Activated T-cell treated with anti-CD3 and anti-CD28 coated beads, Interleukin-2, amount 50 U/mL, for 72 hours (primary cell): ENCODE measurements around the gene DNAH9. TPM values are rescaled to one million over a fixed set of nuclear protein-coding genes. Genes with fewer than 3 reads are reported as not detected.

Experiments
- ATAC-seq, 2 donors: fragments of 150-1000 bp; cut with Tn5 transposase; replicated peaks in 1 of 2; 2 replicates each; pipeline ENCODE4 v1.10.0; 2021; ENCODE audit warnings: moderate library complexity in 2 of 2, mild to moderate bottlenecking in 1 of 2
- DNase-seq, 2 donors: peaks; one replicate each; pipeline ENCODE4 v3.0.0; 2021 to 2022; ENCODE audit warnings: mixed read lengths in 1 of 2
- H3K27ac Mint-ChIP-seq: one replicate; pipeline ENCODE4 v1.8.0; 2022; ENCODE audit warnings: mild to moderate bottlenecking, moderate library complexity, mixed read lengths
- H3K27me3 Mint-ChIP-seq: one replicate; pipeline ENCODE4 v1.8.0; 2022; ENCODE audit warnings: low read depth, mixed read lengths
- H3K36me3 Mint-ChIP-seq, 2 donors: one replicate each; pipeline ENCODE4 v1.8.0; 2022; ENCODE audit warnings: mixed read lengths in 2 of 2, mild to moderate bottlenecking in 1 of 2; ENCODE audit not compliant: insufficient read depth in 2 of 2
- H3K4me1 Mint-ChIP-seq: one replicate; pipeline ENCODE4 v1.8.0; 2022; ENCODE audit warnings: low read depth, mixed read lengths
- H3K4me3 Mint-ChIP-seq, 2 donors: one replicate each; pipeline ENCODE4 v1.8.0; 2022; ENCODE audit warnings: mild to moderate bottlenecking in 2 of 2, mixed read lengths in 2 of 2, moderate library complexity in 2 of 2
- H3K9me3 Mint-ChIP-seq, 2 donors: one replicate each; pipeline ENCODE4 v1.8.0; 2022; ENCODE audit warnings: mixed read lengths in 2 of 2
- total RNA-seq, 2 donors: library from RNA; stranded (reverse); gene quantifications; one replicate each; pipeline ENCODE4 v1.2.3, GENCODE V29; 2022

Gene DNAH9
- total RNA-seq, 2 donors from 2014 or later = not detected

GRCh38 chr17:11564589-11565380 is 33.5 kb upstream of the DNAH9 start:
- Mint-ChIP-seq H3K27ac (no peak overlapping the region), H3K27me3 (no peaks in the 10 kb centered on the region), H3K4me3 (no peak overlapping the region), H3K9me3 (peaks cover 6% of the 10 kb centered on the region in 2 donors), H3K4me1 (no peaks in the 10 kb centered on the region), H3K36me3 (no peaks in the 10 kb centered on the region)
- DNase-seq (no peak), ATAC-seq (no peak)

- Mint-ChIP-seq H3K4me1 (no peaks in the 10 kb centered on the region), H3K27me3 (no peaks in the 10 kb centered on the region), H3K9me3 (peaks cover 6 to 8% of the 10 kb centered on the region in 2 donors), H3K4me3 (no peak overlapping the region), H3K27ac (no peak overlapping the region), H3K36me3 (no peaks in the 10 kb centered on the region)
- DNase-seq (no peak), ATAC-seq (no peak)
Observed at GRCh38 chr17:11565591-11565990, 32.7 kb upstream of the DNAH9 start.

- DNase-seq = no peak
- Mint-ChIP-seq H3K27me3 (no peaks in the 10 kb centered on the region), H3K27ac (no peak overlapping the region), H3K4me1 (no peaks in the 10 kb centered on the region), H3K4me3 (no peak overlapping the region), H3K36me3 (peaks cover 0 to under 1% of the 10 kb centered on the region in 2 donors), H3K9me3 (peaks cover 2 to 4% of the 10 kb centered on the region in 2 donors)
- no peak for ATAC-seq
Observed at GRCh38 chr17:11578998-11579397, 19.3 kb upstream of the DNAH9 start.

GRCh38 chr17:11580677-11581076 is 17.6 kb upstream of the DNAH9 start:
- peaks cover 1 to 2% of the 10 kb centered on the region in 2 donors for H3K36me3 Mint-ChIP-seq
- H3K4me3 Mint-ChIP-seq = no peak overlapping the region
- DNase-seq = no peak
- ATAC-seq = no peak
- peaks cover 4 to 6% of the 10 kb centered on the region in 2 donors for H3K9me3 Mint-ChIP-seq
- no peak overlapping the region for H3K27ac Mint-ChIP-seq
- H3K27me3 Mint-ChIP-seq = no peaks in the 10 kb centered on the region
- H3K4me1 Mint-ChIP-seq = no peaks in the 10 kb centered on the region

GRCh38 chr17:11582217-11582616 is 16.1 kb upstream of the DNAH9 start:
- no peak for ATAC-seq
- H3K36me3 Mint-ChIP-seq = peaks cover 1 to 2% of the 10 kb centered on the region in 2 donors
- no peaks in the 10 kb centered on the region for H3K27me3 Mint-ChIP-seq
- H3K27ac Mint-ChIP-seq = no peak overlapping the region
- H3K4me3 Mint-ChIP-seq = no peak overlapping the region
- DNase-seq = no peak
- peaks cover 2 to 5% of the 10 kb centered on the region in 2 donors for H3K9me3 Mint-ChIP-seq
- H3K4me1 Mint-ChIP-seq = no peaks in the 10 kb centered on the region

- H3K4me3 Mint-ChIP-seq = no peak overlapping the region
Observed at GRCh38 chr17:11583306-11583992, 14.8 kb upstream of the DNAH9 start.

GRCh38 chr17:11589716-11590115 is 8.6 kb upstream of the DNAH9 start:
- no peaks in the 10 kb centered on the region for H3K27me3 Mint-ChIP-seq
- no peak overlapping the region for H3K4me3 Mint-ChIP-seq
- H3K27ac Mint-ChIP-seq = no peak overlapping the region
- no peaks in the 10 kb centered on the region for H3K4me1 Mint-ChIP-seq
- no peak for ATAC-seq
- no peak for DNase-seq
- no peaks in the 10 kb centered on the region for H3K36me3 Mint-ChIP-seq
- peaks cover 6 to 8% of the 10 kb centered on the region in 2 donors for H3K9me3 Mint-ChIP-seq

More at GRCh38 chr17:11583306-11583992, 14.8 kb upstream of the DNAH9 start:
- ATAC-seq (no peak), DNase-seq (no peak)
- no peaks in the 10 kb centered on the region for H3K27me3 Mint-ChIP-seq
- H3K4me1 Mint-ChIP-seq = no peaks in the 10 kb centered on the region
- H3K9me3 Mint-ChIP-seq = peaks cover 0 to 5% of the 10 kb centered on the region in 2 donors
- no peak overlapping the region for H3K27ac Mint-ChIP-seq
- H3K36me3 Mint-ChIP-seq = peaks cover 1 to 2% of the 10 kb centered on the region in 2 donors

GRCh38 chr17:11601661-11602060 is 3.4 kb downstream of the DNAH9 start:
- Mint-ChIP-seq H3K36me3 (peaks cover 2 to 5% of the 10 kb centered on the region in 2 donors), H3K4me3 (no peak overlapping the region), H3K9me3 (peaks cover 0 to 3% of the 10 kb centered on the region in 2 donors), H3K27me3 (peaks cover 16% of the 10 kb centered on the region), H3K4me1 (no peaks in the 10 kb centered on the region), H3K27ac (no peak overlapping the region)
- ATAC-seq (no peak), DNase-seq (no peak)

- no peaks in the 10 kb centered on the region for H3K9me3 Mint-ChIP-seq
- peaks cover 6% of the 10 kb centered on the region for H3K27me3 Mint-ChIP-seq
- no peak overlapping the region for H3K27ac Mint-ChIP-seq
- DNase-seq (no peak), ATAC-seq (no peak)
- H3K4me1 Mint-ChIP-seq = no peaks in the 10 kb centered on the region
- no peaks in the 10 kb centered on the region for H3K36me3 Mint-ChIP-seq
- no peak overlapping the region for H3K4me3 Mint-ChIP-seq
Observed at GRCh38 chr17:11608396-11608795, 10.1 kb downstream of the DNAH9 start.

GRCh38 chr17:11610999-11611566 is 12.8 kb downstream of the DNAH9 start:
- Mint-ChIP-seq H3K4me1 (no peaks in the 10 kb centered on the region), H3K9me3 (no peaks in the 10 kb centered on the region), H3K4me3 (no peak overlapping the region), H3K27ac (no peak overlapping the region), H3K27me3 (peaks cover 6% of the 10 kb centered on the region), H3K36me3 (no peaks in the 10 kb centered on the region)
- DNase-seq (no peak), ATAC-seq (no peak)

- no peaks in the 10 kb centered on the region for H3K9me3 Mint-ChIP-seq
- ATAC-seq (no peak), DNase-seq (no peak)
- H3K27me3 Mint-ChIP-seq = peaks cover 6% of the 10 kb centered on the region
- H3K4me1 Mint-ChIP-seq = no peaks in the 10 kb centered on the region
- H3K27ac Mint-ChIP-seq = no peak overlapping the region
- no peaks in the 10 kb centered on the region for H3K36me3 Mint-ChIP-seq
- H3K4me3 Mint-ChIP-seq = no peak overlapping the region
Observed at GRCh38 chr17:11612956-11613355, 14.7 kb downstream of the DNAH9 start.

GRCh38 chr17:11618861-11619566 is 20.7 kb downstream of the DNAH9 start:
- ATAC-seq = no peak
- DNase-seq = no peak
- peaks cover 2 to 5% of the 10 kb centered on the region in 2 donors for H3K9me3 Mint-ChIP-seq
- H3K4me3 Mint-ChIP-seq = no peak overlapping the region
- no peaks in the 10 kb centered on the region for H3K27me3 Mint-ChIP-seq
- peaks cover 0 to 1% of the 10 kb centered on the region in 2 donors for H3K36me3 Mint-ChIP-seq
- no peak overlapping the region for H3K27ac Mint-ChIP-seq
- H3K4me1 Mint-ChIP-seq = no peaks in the 10 kb centered on the region

GRCh38 chr17:11622492-11622891 is 24.2 kb downstream of the DNAH9 start:
- no peak overlapping the region for H3K27ac Mint-ChIP-seq
- no peaks in the 10 kb centered on the region for H3K27me3 Mint-ChIP-seq
- DNase-seq = no peak
- no peak overlapping the region for H3K4me3 Mint-ChIP-seq
- peaks cover 2 to 5% of the 10 kb centered on the region in 2 donors for H3K9me3 Mint-ChIP-seq
- H3K4me1 Mint-ChIP-seq = no peaks in the 10 kb centered on the region
- peaks cover 0 to 1% of the 10 kb centered on the region in 2 donors for H3K36me3 Mint-ChIP-seq
- ATAC-seq = no peak
